RWPE2 (cell line): ENCODE data around the gene RIOK3.

Experiments used
- ATAC-seq: fragments of 200-7000 bp; cut with Tn5 transposase; 3 replicates; pipeline ENCODE4 v1.9.1; 2021; ENCODE audit warnings: low read depth
- DNase-seq: peaks from one replicate; pipeline ENCODE4 v3.0.0-alpha.2; 2020; ENCODE audit warnings: low spot score
- H3K27ac ChIP-seq: fragments of 450-650 bp; 2 replicates; pipeline ENCODE4 v1.5.1; 2017; ENCODE audit warnings: mild to moderate bottlenecking; ENCODE audit not compliant: poor library complexity, severe bottlenecking
- H3K27me3 ChIP-seq: fragments of 250-450 bp; sonication (Bioruptor Pico); 2 replicates; pipeline ENCODE4 v1.5.1; 2021; ENCODE audit warnings: mild to moderate bottlenecking, moderate library complexity; ENCODE audit not compliant: insufficient read depth, poor library complexity, severe bottlenecking
- H3K36me3 ChIP-seq: fragments of 250-450 bp; sonication (Bioruptor Pico); 2 replicates; pipeline ENCODE4 v1.5.1; 2020; ENCODE audit warnings: low read depth, mild to moderate bottlenecking, moderate library complexity
- H3K4me1 ChIP-seq: fragments of 250-450 bp; sonication (Bioruptor Pico); 2 replicates; pipeline ENCODE4 v1.5.1; 2021; ENCODE audit warnings: mild to moderate bottlenecking, moderate library complexity; ENCODE audit not compliant: insufficient read depth, poor library complexity, severe bottlenecking
- H3K4me3 ChIP-seq: fragments of 250-450 bp; sonication (Bioruptor Pico); 2 replicates; pipeline ENCODE4 v1.5.1; 2021; ENCODE audit warnings: mild to moderate bottlenecking, moderate library complexity; ENCODE audit not compliant: severe bottlenecking
- H3K9me3 ChIP-seq: fragments of 250-450 bp; sonication (Bioruptor Pico); 2 replicates; pipeline ENCODE4 v1.5.1; 2021; ENCODE audit warnings: mild to moderate bottlenecking, moderate library complexity; ENCODE audit not compliant: severe bottlenecking
- TF ChIP-seq, protein P1 (sequence below): fragments of 450-650 bp; IDR thresholded peaks from one replicate; pipeline ENCODE4 v1.5.1; 2017; ENCODE audit warnings: mild to moderate bottlenecking, moderate library complexity; ENCODE audit not compliant: poor library complexity, severe bottlenecking

The RIOK3 gene

DNA sequence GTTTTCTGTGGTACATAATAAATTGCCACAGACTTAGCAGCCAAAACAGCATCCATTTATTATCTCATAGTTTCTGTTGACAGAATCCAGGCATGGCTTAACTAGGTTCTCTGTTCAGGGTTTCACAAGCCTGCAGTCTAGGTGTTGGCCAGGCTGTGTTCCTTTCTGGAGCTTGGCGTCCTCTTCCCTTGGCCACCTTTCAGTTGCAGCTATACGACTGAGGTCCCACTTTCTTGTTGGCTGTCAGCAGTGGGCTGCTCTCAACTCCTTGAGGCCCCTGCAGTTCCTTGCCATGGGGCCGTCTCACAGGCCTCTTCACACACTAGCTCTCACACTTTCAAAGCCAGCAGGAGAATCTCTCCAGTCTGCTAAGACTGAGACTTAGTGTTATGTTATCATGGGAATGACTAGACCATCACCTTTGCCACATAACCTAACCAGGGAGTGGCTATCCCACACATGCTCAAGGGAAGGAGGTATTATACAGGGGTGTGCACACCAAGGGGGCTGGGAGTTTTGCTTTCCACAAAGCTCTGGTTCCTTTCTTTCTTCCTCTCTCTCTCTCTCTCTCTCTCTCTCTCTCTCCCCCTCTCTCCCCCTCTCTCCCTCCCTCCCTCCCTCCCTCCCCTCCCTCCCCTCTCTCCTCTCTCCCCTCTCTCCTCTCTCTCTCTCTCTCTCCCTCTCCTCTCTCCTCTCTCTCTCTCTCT is 15.8 kb downstream of the RIOK3 start:
- no peaks in the 10 kb centered on the region for H3K4me1 ChIP-seq
- H3K9me3 ChIP-seq = no peaks in the 10 kb centered on the region
- no peak for DNase-seq
- no peak for ATAC-seq
- TF ChIP-seq, protein P1, sequence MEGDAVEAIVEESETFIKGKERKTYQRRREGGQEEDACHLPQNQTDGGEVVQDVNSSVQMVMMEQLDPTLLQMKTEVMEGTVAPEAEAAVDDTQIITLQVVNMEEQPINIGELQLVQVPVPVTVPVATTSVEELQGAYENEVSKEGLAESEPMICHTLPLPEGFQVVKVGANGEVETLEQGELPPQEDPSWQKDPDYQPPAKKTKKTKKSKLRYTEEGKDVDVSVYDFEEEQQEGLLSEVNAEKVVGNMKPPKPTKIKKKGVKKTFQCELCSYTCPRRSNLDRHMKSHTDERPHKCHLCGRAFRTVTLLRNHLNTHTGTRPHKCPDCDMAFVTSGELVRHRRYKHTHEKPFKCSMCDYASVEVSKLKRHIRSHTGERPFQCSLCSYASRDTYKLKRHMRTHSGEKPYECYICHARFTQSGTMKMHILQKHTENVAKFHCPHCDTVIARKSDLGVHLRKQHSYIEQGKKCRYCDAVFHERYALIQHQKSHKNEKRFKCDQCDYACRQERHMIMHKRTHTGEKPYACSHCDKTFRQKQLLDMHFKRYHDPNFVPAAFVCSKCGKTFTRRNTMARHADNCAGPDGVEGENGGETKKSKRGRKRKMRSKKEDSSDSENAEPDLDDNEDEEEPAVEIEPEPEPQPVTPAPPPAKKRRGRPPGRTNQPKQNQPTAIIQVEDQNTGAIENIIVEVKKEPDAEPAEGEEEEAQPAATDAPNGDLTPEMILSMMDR = no peak
- no peak overlapping the region for H3K4me3 ChIP-seq
- no peaks in the 10 kb centered on the region for H3K27me3 ChIP-seq
- H3K27ac ChIP-seq = no peak overlapping the region
- H3K36me3 ChIP-seq = peaks cover 92% of the 10 kb centered on the region

DNA sequence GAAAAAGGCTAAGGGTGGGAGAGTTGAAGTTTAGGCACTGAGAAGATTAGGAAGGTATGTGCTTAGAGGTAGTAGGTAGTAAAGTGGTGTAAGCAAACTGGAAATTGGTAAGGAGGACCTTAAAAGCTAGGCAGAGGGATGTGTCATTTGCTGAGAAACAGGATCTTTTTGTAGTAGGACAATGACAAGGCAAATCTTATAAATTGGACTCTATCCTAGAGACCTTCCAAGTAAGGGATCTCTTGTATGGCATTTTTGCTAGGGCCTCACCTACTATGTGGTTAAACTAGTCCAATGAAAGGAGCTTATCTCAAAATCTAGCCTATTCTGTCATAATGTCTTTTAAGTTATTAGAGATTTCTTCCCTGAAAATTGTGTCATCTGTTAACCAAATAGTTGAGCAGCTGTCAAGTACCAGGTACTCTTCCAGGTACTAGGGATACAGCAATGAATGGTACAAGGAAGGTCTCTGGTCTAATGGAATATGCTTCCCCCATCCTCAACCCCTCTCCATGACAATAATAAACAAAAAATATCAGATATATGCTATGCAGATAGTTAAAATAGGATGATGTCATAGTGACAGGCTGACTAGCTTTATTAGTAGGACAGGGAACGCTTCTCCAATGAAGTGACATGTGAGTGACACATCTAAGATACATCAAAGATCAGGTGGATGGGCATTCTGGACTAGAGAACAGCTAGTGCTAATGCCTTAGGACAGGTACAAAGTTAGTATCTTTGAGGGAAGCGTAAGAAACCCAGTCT is 17.7 kb downstream of the RIOK3 start:
- Histone ChIP-seq H3K4me3 (no peak overlapping the region), H3K27ac (no peak overlapping the region), H3K27me3 (no peaks in the 10 kb centered on the region), H3K9me3 (no peaks in the 10 kb centered on the region), H3K36me3 (peaks cover 91% of the 10 kb centered on the region), H3K4me1 (no peaks in the 10 kb centered on the region)
- DNase-seq = no peak
- no peak for ATAC-seq
- TF ChIP-seq, protein P1 = no peak

DNA sequence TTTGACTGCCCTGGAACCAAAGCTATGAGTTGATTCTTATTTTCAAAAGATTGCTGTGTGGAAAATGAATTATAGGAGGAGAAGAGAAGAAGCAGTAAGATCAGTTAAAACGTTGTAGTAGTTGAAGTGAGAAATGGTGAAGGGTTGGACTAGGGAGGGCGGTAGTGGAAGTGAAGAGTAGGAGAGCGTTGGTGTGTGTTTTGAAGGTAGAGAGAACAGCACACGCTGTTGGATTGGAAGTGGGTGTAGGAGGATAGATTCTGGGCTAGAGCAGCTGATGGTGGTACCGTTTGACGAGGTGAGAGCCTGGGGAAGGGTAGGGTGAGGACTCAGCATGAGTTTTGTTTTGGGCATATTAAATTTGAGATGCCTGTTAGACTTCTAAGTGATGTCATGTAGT is 18.4 kb downstream of the RIOK3 start:
- Histone ChIP-seq H3K27me3 (no peaks in the 10 kb centered on the region), H3K9me3 (no peaks in the 10 kb centered on the region), H3K36me3 (peaks cover 90% of the 10 kb centered on the region), H3K4me1 (no peaks in the 10 kb centered on the region), H3K4me3 (no peak overlapping the region), H3K27ac (no peak overlapping the region)
- TF ChIP-seq, protein P1 = no peak
- ATAC-seq (no peak), DNase-seq (no peak)

DNA sequence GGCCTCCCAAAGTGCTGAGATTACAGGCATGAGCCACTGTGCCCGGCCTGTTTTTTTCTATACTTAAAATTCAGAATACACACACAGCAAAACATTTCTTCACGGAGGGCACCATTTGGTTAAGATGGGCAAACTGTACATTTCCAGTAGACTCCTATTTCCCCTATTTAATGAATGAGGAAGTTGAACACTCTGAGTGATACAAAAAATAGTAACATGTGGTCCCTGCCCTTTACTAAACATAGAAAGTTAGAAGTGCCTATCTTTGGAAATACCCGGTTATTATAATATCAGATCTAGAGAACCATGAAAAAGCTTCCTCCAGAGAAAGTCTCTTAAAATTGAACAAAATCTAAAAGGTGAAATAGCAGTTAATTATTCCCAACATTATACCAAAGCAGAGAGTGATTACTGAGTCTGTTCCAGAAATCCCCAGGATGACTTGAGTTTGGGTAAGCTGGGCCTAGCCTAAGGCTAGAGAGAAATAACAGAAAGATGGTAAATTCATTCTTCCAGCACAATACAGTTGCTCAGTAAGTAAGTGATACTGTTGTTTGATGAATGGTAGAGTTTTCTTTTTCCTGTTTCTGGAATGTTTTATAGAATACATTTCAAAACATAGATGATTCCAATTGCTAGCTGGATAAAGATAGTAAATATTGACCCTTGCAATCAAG is 26.9 kb downstream of the RIOK3 start:
- Histone ChIP-seq H3K9me3 (no peaks in the 10 kb centered on the region), H3K27ac (no peak overlapping the region), H3K36me3 (peaks cover 73% of the 10 kb centered on the region), H3K27me3 (no peaks in the 10 kb centered on the region), H3K4me1 (no peaks in the 10 kb centered on the region), H3K4me3 (no peak overlapping the region)
- TF ChIP-seq, protein P1 = no peak
- DNase-seq (no peak), ATAC-seq (no peak)
